Ramos (cell line): ENCODE data around the gene ATN1.

ENCODE experiments used
- in situ Hi-C: fragments of 300-500 bp; cut with MboI; formaldehyde crosslinking; loops from one replicate; pipeline ENCODE4 v1.14.3; 2022; ENCODE audit warnings: low sequenced_read_pairs; ENCODE audit not compliant: unreplicated experiment

The ATN1 gene

GRCh38 chr12:6943722-6944380, 16.1 kb downstream of the ATN1 start, which contains the start of the genes C12orf57 and RNU7-1:
C12orf57 (plus strand) TSS chr12:6944022; CDS start chr12:6944122, 100 bp downstream.
RNU7-1 (plus strand) TSS chr12:6943816.
- in situ Hi-C loops, result no loop called here

GRCh38 chr12:6944381-6945186, 16.8 kb downstream of the ATN1 start:
- in situ Hi-C loops, result no loop called here

GRCh38 chr12:6945613-6946012, 17.9 kb downstream of the ATN1 start:
- in situ Hi-C loops, result no loop called here

GRCh38 chr12:6946033-6946919, 18.5 kb downstream of the ATN1 start:
- in situ Hi-C loops, result no loop called here

GRCh38 chr12:6946920-6947374, 19.2 kb downstream of the ATN1 start:
- in situ Hi-C loops, result no loop called here

GRCh38 chr12:6947615-6948014, 19.9 kb downstream of the ATN1 start:
- in situ Hi-C loops, result no loop called here

GRCh38 chr12:6948873-6949594, 21.3 kb downstream of the ATN1 start:
- in situ Hi-C loops, result no loop called here

- in situ Hi-C loops, result no loop called here
Measured at GRCh38 chr12:6950401-6950801, 22.6 kb downstream of the ATN1 start.

- in situ Hi-C loops, result no loop called here
Measured at GRCh38 chr12:6950811-6951540, 23.2 kb downstream of the ATN1 start, which contains the start of gene PTPN6. PTPN6 (plus strand) TSS chr12:6951356; CDS start chr12:6951513, 157 bp downstream.

GRCh38 chr12:6951551-6952120, 23.9 kb downstream of the ATN1 start:
- in situ Hi-C loops, result no loop called here

GRCh38 chr12:6952121-6952862, 24.5 kb downstream of the ATN1 start:
- in situ Hi-C loops, result no loop called here

- in situ Hi-C loops, result no loop called here
Measured at GRCh38 chr12:6952863-6953441, 25.2 kb downstream of the ATN1 start.

GRCh38 chr12:6953442-6954315, 25.9 kb downstream of the ATN1 start:
- in situ Hi-C loops, result no loop called here

- in situ Hi-C loops, result no loop called here
Measured at GRCh38 chr12:6954316-6955107, 26.8 kb downstream of the ATN1 start.

GRCh38 chr12:6955108-6956020, 27.6 kb downstream of the ATN1 start:
- in situ Hi-C loops, result no loop called here
